ENCODE data around the gene PPP1R14B.

The PPP1R14B gene, protein sequence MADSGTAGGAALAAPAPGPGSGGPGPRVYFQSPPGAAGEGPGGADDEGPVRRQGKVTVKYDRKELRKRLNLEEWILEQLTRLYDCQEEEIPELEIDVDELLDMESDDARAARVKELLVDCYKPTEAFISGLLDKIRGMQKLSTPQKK

DNA sequence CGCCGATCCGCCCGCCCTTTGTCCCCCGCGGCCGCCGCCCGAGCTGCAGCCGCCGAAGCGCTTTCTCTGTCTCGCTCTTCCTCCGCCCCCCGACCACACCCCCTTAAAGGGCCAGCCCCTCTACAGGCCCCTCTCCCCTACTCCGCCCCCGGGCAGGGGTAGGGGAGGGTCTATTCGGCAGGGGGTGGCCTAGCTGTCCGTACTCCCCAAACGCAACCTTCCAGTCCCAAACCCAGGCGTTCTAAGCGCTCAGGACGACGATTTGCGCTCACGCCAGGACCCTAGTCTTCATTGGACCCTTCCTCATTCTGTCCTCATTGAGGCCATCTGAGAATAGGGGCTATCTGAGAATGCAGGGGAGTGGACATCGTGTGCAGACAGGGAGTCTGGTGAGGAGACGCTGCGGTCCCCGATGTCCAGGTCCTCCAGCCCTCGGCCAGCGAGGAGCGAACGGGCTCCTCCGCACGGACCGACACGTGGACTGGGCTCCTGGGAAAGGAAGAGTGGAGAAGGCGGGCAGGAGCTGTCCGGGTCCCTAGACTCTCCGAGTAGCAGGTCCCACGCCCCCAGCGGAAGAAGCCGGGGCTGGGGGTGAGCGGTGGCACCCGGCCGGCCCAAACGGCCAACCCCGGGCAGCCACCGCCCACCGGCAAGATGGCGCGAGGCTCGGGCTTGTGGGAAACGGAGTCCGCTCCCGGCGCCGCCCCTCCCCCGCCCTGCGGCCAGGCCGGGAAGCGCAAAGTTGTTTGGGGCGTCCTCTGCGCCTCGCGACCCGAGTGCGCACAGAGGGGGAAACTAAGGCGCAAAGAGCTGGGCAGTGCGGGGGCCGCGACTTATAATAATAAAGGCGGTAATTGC is at the start of gene PPP1R14B:
Gene PPP1R14B (minus strand): TSS at position 73 of the 858 bp plus-strand sequence. CDS start 270 bp downstream, outside the sequence.
- H3K27ac ChIP-seq = peak within 1 kb of the TSS; percentile 97
- no peak for TF ChIP-seq ZFX (IDR thresholded peaks at IDR 0.05)
- TF ChIP-seq, protein P1, sequence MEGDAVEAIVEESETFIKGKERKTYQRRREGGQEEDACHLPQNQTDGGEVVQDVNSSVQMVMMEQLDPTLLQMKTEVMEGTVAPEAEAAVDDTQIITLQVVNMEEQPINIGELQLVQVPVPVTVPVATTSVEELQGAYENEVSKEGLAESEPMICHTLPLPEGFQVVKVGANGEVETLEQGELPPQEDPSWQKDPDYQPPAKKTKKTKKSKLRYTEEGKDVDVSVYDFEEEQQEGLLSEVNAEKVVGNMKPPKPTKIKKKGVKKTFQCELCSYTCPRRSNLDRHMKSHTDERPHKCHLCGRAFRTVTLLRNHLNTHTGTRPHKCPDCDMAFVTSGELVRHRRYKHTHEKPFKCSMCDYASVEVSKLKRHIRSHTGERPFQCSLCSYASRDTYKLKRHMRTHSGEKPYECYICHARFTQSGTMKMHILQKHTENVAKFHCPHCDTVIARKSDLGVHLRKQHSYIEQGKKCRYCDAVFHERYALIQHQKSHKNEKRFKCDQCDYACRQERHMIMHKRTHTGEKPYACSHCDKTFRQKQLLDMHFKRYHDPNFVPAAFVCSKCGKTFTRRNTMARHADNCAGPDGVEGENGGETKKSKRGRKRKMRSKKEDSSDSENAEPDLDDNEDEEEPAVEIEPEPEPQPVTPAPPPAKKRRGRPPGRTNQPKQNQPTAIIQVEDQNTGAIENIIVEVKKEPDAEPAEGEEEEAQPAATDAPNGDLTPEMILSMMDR (conservative IDR thresholded peaks at IDR 0.05) = no peak; the same call in 1 of the 2 replicates

DNA sequence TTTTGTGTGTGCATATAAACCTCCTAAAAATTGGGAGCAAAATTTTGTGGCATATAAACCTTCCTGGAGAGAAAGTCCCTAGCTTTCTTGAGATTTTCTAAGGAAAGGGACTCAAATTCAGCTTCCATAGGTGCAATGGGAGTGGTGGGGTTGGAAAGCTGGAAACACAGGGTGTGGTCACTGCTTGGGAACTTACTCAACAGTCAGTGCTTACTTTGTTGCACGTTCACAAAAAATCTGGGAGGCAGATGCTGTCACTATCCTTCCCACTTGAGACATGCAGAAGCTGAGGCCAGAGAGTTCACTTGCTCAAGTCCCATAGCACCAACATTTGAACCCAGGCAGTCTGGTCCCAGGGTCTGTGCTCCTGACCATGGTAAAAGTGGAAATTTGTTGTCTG is 49.5 kb upstream of the PPP1R14B start:
- no peak overlapping the region for H3K27ac ChIP-seq

DNA sequence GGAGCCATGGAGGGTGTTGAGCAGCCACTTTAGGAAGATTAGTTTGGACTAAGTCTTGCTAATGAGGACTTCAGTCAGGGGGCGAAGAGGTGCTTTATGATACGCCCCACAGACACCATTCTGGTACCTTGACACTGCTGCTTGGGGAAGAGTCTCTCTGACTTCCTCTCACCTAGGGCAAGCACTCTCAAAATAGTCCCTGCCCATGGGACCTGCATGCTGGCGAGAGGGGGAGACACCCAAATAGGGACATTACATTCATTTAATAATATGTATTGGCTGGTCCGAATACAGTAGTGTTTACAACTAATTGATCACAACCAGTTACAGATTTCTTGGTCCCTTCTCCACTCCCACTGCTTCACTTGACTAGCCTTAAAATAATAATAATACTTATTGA is 49.0 kb upstream of the PPP1R14B start:
- H3K27ac ChIP-seq = no peak overlapping the region
- TF ChIP-seq, protein P1 (conservative IDR thresholded peaks at IDR 0.05) = no peak
- TF ChIP-seq ZFX (IDR thresholded peaks at IDR 0.05) = no peak

More for the DNA sequence above, 49.5 kb upstream of the PPP1R14B start:
- TF ChIP-seq ZFX (IDR thresholded peaks at IDR 0.05) = no peak
- TF ChIP-seq, protein P1 (conservative IDR thresholded peaks at IDR 0.05) = no peak

DNA sequence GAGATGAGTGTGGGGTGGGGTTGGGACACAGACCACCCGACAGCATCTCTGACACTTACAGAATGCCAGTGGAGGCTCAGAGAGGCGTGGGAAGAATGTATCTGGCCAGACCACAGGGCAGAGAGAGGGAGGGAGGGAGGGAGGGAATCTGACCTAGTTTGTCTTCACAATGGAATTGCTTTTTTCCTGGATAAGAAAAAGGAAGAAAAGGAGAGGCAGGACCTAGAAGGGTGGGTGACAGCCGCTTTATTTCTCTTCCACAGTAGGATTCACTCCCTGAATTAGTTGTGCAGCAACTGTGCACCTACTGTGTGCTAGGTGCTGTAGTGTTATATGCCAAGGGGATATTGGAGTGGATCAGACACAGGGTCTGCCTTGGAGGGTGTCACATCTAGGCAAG is 48.0 kb upstream of the PPP1R14B start:
- TF ChIP-seq, protein P1 (conservative IDR thresholded peaks at IDR 0.05) = no peak
- no peak for TF ChIP-seq ZFX (IDR thresholded peaks at IDR 0.05)
- H3K27ac ChIP-seq = no peak overlapping the region

DNA sequence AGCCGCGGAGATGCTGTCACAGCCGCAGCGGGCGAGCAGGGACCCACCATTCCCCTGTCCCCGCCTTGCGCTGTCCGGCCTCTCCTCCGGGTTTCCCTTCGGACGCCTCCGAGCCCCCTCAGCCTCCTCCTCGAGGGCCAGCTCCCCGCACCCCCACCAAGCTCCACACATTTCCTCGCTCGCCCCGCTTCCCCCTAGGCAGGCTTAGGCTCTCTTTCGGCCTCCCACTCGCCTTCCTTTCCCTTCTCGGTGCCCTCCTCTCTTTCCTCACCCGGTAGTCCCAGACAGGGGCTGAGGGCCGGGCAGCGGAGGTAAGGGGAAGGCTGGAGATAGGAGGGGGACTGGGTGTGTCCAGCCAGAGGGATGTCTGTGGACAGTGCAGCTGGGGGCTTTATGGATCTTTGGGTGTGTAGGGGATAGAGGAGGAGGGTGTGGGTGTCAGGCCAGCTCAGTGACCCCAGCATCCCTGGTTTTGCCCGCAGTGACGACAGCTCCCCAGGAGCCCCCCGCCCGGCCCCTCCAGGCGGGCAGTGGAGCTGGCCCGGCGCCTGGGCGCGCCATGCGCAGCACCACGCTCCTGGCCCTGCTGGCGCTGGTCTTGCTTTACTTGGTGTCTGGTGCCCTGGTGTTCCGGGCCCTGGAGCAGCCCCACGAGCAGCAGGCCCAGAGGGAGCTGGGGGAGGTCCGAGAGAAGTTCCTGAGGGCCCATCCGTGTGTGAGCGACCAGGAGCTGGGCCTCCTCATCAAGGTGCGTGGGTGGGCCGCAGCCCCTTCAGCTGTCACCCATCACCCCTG is 45.9 kb upstream of the PPP1R14B start:
- TF ChIP-seq, protein P1 (conservative IDR thresholded peaks at IDR 0.05) = no peak
- TF ChIP-seq ZFX (IDR thresholded peaks at IDR 0.05) = no peak

DNA sequence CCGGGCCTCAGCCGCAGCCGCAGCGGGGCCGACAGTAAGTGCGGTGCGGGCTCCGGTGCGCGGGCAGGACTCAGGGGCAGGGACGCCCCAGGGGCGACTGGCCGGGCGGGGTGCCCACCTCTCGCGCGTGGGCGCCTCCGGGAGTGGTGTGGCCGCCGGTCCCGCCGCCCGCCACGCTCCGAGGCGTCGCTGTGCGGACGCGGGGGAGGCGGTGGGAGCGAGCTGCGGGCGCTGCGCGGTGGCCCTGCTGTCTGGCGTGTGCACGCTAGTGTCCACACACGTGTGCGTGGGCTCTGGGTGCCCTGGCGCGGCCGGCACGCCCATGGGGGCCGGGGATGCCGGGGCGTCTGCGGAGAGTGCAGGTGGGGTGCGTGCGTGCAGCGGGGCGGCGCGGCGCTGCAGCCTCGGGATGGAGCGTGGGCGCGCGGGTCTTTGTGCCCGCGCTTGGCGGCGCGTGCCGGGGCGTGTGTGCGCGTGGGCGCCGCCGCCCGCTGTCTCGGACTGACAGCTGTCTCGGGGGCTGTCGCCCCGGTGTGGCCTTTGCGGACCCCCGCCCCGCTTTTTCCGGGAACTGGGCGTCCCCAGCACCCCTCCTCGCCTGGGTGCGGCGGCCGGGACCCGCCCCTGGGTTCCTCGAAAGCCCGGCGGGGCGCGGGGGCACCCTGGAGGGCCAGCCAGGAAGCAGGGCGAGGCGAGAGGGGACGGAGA is 45.2 kb upstream of the PPP1R14B start:
- TF ChIP-seq ZFX (IDR thresholded peaks at IDR 0.05) = no peak
- TF ChIP-seq, protein P1 (conservative IDR thresholded peaks at IDR 0.05) = no peak

More for the DNA sequence above, 45.9 kb upstream of the PPP1R14B start:
- H3K27ac ChIP-seq = no peak overlapping the region

More for the DNA sequence above, 45.2 kb upstream of the PPP1R14B start:
- H3K27ac ChIP-seq = no peak overlapping the region

Data from C4-2B (cell line).